Spleen (tissue), 11 donors: ENCODE measurements around the gene ARL14EP. TPM values are rescaled to one million over a fixed set of nuclear protein-coding genes. Genes with fewer than 3 reads are reported as not detected.

Source experiments
- DNase-seq: peaks from one replicate; pipeline ENCODE4 v3.0.0-alpha.2; 2020
- H3K27ac ChIP-seq, 8 donors: fragments of 200-600 bp; sonication (generic) in 7 of 8; 1 replicate in 4 of 8; 2 replicates in 4 of 8; pipeline versions ENCODE4 v1.5.0 to v1.8.0; 2016 to 2021; ENCODE audit warnings: inconsistent platforms in 4 of 8, mild to moderate bottlenecking in 4 of 8, moderate library complexity in 1 of 8
- H3K27me3 ChIP-seq, 7 donors: fragments of 200-600 bp; sonication (generic) in 6 of 7; replicated peaks in 1 of 7; 1 replicate in 4 of 7; 2 replicates in 3 of 7; pipeline versions ENCODE4 v1.5.0 to v1.8.0; 2016 to 2021; ENCODE audit warnings: inconsistent platforms in 3 of 7, mild to moderate bottlenecking in 1 of 7
- H3K36me3 ChIP-seq, 6 donors: fragments of 200-600 bp; sonication (generic) in 5 of 6; 1 replicate in 4 of 6; 2 replicates in 2 of 6; pipeline versions ENCODE4 v1.5.0 to v1.8.0; 2016 to 2021; ENCODE audit warnings: inconsistent platforms in 2 of 6
- H3K4me1 ChIP-seq, 6 donors: fragments of 200-600 bp; sonication (generic) in 5 of 6; 1 replicate in 3 of 6; 2 replicates in 3 of 6; pipeline versions ENCODE4 v1.5.0 to v1.8.0; 2016 to 2021; ENCODE audit warnings: inconsistent platforms in 3 of 6
- H3K4me3 ChIP-seq, 8 donors: fragments of 200-600 bp; sonication (generic) in 7 of 8; 1 replicate in 4 of 8; 2 replicates in 4 of 8; pipeline versions ENCODE4 v1.5.0 to v1.8.0; 2016 to 2021; ENCODE audit warnings: inconsistent platforms in 4 of 8, mild to moderate bottlenecking in 4 of 8, moderate library complexity in 2 of 8
- H3K9me3 ChIP-seq, 8 donors: fragments of 200-600 bp; sonication (generic) in 7 of 8; 1 replicate in 4 of 8; 2 replicates in 4 of 8; pipeline versions ENCODE4 v1.5.0 to v1.8.0; 2016 to 2021; ENCODE audit warnings: inconsistent platforms in 4 of 8
- POLR2A ChIP-seq, 3 donors: fragments of 450-650 bp; IDR thresholded peaks; one replicate each; pipeline ENCODE4 v1.5.1; 2017; ENCODE audit warnings: antibody characterized with exemption in 3 of 3, mild to moderate bottlenecking in 1 of 3
- POLR2AphosphoS5 ChIP-seq, 3 donors: sonication (generic); formaldehyde crosslinking; IDR thresholded peaks; one replicate each; pipeline ENCODE4 v1.5.1; 2017; ENCODE audit warnings: antibody characterized with exemption in 3 of 3
- WGBS, 5 donors: extraction: QIAGEN DNeasy Blood & Tissue Kit in 3 of 5; methylation state at CpG; one replicate each; pipeline versions ENCODE4 v1.1.5 to v1.1.7; 2013 to 2018; 5-methylcytosine and 5-hydroxymethylcytosine counted together
- intact Hi-C: fragments of 100-400 bp; cut with DNase I; formaldehyde crosslinking; loops from one replicate; pipeline ENCODE4 v1.15.0; 2023; ENCODE audit warnings: low total_unique reads
- polyA plus RNA-seq, 3 donors: library from polyadenylated mRNA; stranded (reverse); fragments of 200-250 nt; gene quantifications; one replicate each; pipeline ENCODE4 v1.2.1, GENCODE V29; 2013
- total RNA-seq, 7 donors: library from RNA; depleted of rRNA in 3 of 7; stranded (reverse); fragments of >200 nt in 3 of 7; fragmentation: NEBNext Ultra II Directional in 4 of 7; extraction: Animal tissue kit (Norgen Biotek cat#: 25700) in 4 of 7; gene quantifications; one replicate each; pipeline versions ENCODE4 v1.1.0 to v1.2.1, GENCODE V29; 2016 to 2021
- TF ChIP-seq, protein P1 (sequence below), 11 experiments: fragments of 200-600 bp in 7 of 11; fragments of 450-650 bp in 4 of 11; sonication (generic) in 4 of 11; IDR thresholded peaks in 8 of 11; conservative IDR thresholded peaks in 3 of 11; 1 replicate in 7 of 11; 2 replicates in 4 of 11; pipeline versions ENCODE4 v1.4.0 to v1.8.0; 2016 to 2021; ENCODE audit warnings: antibody characterized with exemption in 11 of 11, inconsistent platforms in 4 of 11, mild to moderate bottlenecking in 1 of 11
- donor health status: healthy with polysubstance abuse.
- donor health status: DM: no; HTN: no; CAD: no; lungs with moderate emphysema.
- donor health status: DM: no; HTN: no; CAD: no.
- donor health status: Bipolar disorder and iron deficiency.
- donor health status: healthy.
- donor health status: DM: no; HTN: no; CAD: no.
- donor health status: DM: yes; HTN: yes; CAD: no.

The ARL14EP gene
- total and polyA plus RNA-seq, 10 donors, result 15.6 to 40.3 (median 31.7) TPM

GRCh38 chr11:30291331-30291730, 31.6 kb upstream of the ARL14EP start:
- Histone ChIP-seq H3K27me3 (no peaks in the 10 kb centered on the region), H3K4me1 (no peaks in the 10 kb centered on the region), H3K27ac (no peak overlapping the region), H3K36me3 (no peaks in the 10 kb centered on the region), H3K9me3 (no peaks in the 10 kb centered on the region), H3K4me3 (no peak overlapping the region)
- intact Hi-C loops, result no loop called here
- WGBS, 5 donors, result 47 to 90% (median 62%) methylated on average over 4 of the region's 4 CpGs
- TF ChIP-seq, protein P1, sequence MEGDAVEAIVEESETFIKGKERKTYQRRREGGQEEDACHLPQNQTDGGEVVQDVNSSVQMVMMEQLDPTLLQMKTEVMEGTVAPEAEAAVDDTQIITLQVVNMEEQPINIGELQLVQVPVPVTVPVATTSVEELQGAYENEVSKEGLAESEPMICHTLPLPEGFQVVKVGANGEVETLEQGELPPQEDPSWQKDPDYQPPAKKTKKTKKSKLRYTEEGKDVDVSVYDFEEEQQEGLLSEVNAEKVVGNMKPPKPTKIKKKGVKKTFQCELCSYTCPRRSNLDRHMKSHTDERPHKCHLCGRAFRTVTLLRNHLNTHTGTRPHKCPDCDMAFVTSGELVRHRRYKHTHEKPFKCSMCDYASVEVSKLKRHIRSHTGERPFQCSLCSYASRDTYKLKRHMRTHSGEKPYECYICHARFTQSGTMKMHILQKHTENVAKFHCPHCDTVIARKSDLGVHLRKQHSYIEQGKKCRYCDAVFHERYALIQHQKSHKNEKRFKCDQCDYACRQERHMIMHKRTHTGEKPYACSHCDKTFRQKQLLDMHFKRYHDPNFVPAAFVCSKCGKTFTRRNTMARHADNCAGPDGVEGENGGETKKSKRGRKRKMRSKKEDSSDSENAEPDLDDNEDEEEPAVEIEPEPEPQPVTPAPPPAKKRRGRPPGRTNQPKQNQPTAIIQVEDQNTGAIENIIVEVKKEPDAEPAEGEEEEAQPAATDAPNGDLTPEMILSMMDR (IDR thresholded peaks at IDR 0.05 in 8 of 11, conservative IDR thresholded peaks at IDR 0.05 in 3 of 11), result no peak
- TF ChIP-seq POLR2A (IDR thresholded peaks at IDR 0.05) (no peak), POLR2AphosphoS5 (IDR thresholded peaks at IDR 0.05) (no peak)
- DNase-seq, result no peak

DNA sequence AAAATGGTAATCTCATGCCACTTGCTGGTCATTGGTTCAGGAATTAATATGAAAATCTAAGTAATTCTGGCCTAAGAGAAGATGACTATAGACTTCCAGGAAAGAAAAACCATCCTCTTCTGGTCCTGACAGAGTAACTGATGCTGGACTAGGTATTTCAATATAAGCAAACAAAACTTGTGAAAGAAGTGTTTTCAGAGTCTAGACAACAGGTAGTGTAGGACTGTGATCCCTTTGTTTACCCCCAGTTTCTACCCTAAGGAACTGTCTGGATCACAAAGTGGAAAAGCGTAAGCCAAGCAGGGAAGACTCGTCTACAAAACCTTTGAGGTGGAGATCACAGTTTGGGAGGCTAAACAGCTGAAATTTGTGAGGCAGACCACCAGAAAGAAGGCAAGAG, 30.4 kb upstream of the ARL14EP start:
- WGBS, 5 donors, result 82 to 90% (median 88%) methylated on average over 2 of the region's 2 CpGs
- TF ChIP-seq POLR2A (IDR thresholded peaks at IDR 0.05), result no peak
- TF ChIP-seq POLR2AphosphoS5 (IDR thresholded peaks at IDR 0.05), result no peak
- TF ChIP-seq, protein P1 (IDR thresholded peaks at IDR 0.05 in 8 of 11, conservative IDR thresholded peaks at IDR 0.05 in 3 of 11), result no peak
- no peak for DNase-seq
- Histone ChIP-seq H3K36me3 (no peaks in the 10 kb centered on the region), H3K9me3 (no peaks in the 10 kb centered on the region), H3K4me1 (no peaks in the 10 kb centered on the region), H3K4me3 (no peak overlapping the region), H3K27ac (no peak overlapping the region), H3K27me3 (no peaks in the 10 kb centered on the region)
- intact Hi-C loops, result no loop called here

DNA sequence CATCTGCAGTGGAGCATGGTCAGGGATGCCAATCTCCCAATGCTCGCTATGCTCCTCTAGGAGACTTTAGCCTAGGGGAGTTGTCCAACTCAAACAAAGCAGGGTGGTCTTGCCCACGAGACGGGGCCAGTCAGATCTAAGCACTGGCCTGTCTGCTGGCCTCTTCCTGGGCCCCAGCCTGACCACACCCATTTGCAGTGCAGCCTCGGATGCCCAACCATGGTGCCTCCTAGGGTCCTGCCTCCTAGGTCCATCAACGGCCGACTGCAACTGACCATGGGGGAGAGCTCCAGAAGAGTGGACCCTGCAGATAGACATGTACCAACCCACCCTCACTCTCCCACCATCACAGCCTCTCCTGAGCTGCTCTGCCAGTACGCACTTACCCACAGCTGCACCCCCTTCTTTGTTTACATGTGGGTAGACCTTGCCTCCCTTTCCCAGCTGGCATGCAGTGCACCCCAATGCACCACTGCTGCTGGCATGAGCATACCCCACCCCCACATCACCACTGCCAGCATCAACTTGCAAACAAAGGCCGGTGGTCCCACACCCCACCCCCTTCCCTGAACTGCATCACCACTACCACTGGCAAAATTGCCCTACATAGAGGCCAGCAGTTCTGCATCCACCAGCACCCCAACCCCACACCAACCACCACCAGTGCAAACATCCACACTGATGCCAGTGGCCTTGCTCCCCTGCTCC, 27.6 kb upstream of the ARL14EP start:
- no peak for TF ChIP-seq POLR2AphosphoS5 (IDR thresholded peaks at IDR 0.05)
- TF ChIP-seq, protein P1 (IDR thresholded peaks at IDR 0.05 in 8 of 11, conservative IDR thresholded peaks at IDR 0.05 in 3 of 11), result no peak
- TF ChIP-seq POLR2A (IDR thresholded peaks at IDR 0.05), result no peak
- DNase-seq, result no peak
- 88 to 92% (median 90%) methylated on average over 4 to 8 of the region's 8 CpGs for WGBS, 5 donors
- intact Hi-C loops, result no loop called here
- Histone ChIP-seq H3K27me3 (no peaks in the 10 kb centered on the region), H3K4me3 (no peak overlapping the region), H3K36me3 (no peaks in the 10 kb centered on the region), H3K9me3 (no peaks in the 10 kb centered on the region), H3K4me1 (no peaks in the 10 kb centered on the region), H3K27ac (no peak overlapping the region)

DNA sequence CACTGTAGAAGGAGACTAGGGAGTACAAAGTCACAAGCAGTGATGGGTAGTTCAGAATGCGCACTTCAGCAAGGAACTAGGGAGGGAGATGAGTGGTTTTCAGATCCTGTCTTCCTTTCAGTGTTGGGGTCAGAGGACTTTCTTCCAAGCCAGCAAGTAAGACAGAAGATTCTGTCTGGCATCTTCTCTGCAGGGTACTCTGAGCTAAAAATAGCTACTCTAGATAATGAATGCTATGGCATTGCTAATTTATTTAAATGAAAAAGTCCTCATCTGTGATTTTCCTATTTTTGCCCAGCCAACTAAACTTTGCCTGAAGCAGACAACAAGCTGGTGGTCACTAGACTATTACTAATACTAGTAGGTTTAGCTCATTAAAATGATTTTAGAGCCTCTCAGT, 18.3 kb upstream of the ARL14EP start:
- intact Hi-C loops, result no loop called here
- H3K9me3 ChIP-seq, result no peaks in the 10 kb centered on the region
- H3K27ac ChIP-seq, result no peak overlapping the region
- H3K36me3 ChIP-seq, result no peaks in the 10 kb centered on the region
- no peaks in the 10 kb centered on the region for H3K4me1 ChIP-seq
- 93 to 100% (median 94%) methylated on average over 1 of the region's 1 CpG for WGBS, 5 donors
- H3K4me3 ChIP-seq, result no peak overlapping the region
- peaks cover 0 to 4% (median 0%) of the 10 kb centered on the region in 7 donors for H3K27me3 ChIP-seq
- TF ChIP-seq, protein P1 (IDR thresholded peaks at IDR 0.05 in 8 of 11, conservative IDR thresholded peaks at IDR 0.05 in 3 of 11), result no peak
- no peak for TF ChIP-seq POLR2A (IDR thresholded peaks at IDR 0.05)
- no peak for TF ChIP-seq POLR2AphosphoS5 (IDR thresholded peaks at IDR 0.05)
- DNase-seq, result no peak
